GM18951 (cell line): Measurements from ENCODE around the gene SERINC4.
"Not testable (repeated sequence)": the region's sequence is repeated elsewhere in the genome, so short reads cannot be mapped to it uniquely, and the experiment has no call there.

ENCODE experiments used
- POLR2A ChIP-seq: IDR thresholded peaks from 4 replicates; pipeline ENCODE4 v1.6.1; 2011; ENCODE audit warnings: mild to moderate bottlenecking; ENCODE audit not compliant: insufficient read length, insufficient read depth; ENCODE audit errors: extremely low read depth
- in situ Hi-C: fragments of 300-500 bp; cut with MboI; formaldehyde crosslinking; loops from one replicate; pipeline ENCODE4 v1.12.0; 2022; ENCODE audit warnings: low sequenced_read_pairs, mixed read lengths, inconsistent platforms; ENCODE audit not compliant: unreplicated experiment

SERINC4 gene

GRCh38 chr15:43762824-43763223, 37.2 kb downstream of the SERINC4 start:
- no peak for TF ChIP-seq POLR2A
- in situ Hi-C loops = no loop called here

GRCh38 chr15:43751885-43752284, 48.1 kb downstream of the SERINC4 start:
- TF ChIP-seq POLR2A = no peak
- in situ Hi-C loops = no loop called here

- no peak for TF ChIP-seq POLR2A
Measured at GRCh38 chr15:43749690-43750345, 50.2 kb downstream of the SERINC4 start.

GRCh38 chr15:43748376-43748775, 51.6 kb downstream of the SERINC4 start:
- in situ Hi-C loops = no loop called here
- TF ChIP-seq POLR2A = no peak

More at GRCh38 chr15:43749690-43750345, 50.2 kb downstream of the SERINC4 start:
- in situ Hi-C loops = no loop called here

DNA sequence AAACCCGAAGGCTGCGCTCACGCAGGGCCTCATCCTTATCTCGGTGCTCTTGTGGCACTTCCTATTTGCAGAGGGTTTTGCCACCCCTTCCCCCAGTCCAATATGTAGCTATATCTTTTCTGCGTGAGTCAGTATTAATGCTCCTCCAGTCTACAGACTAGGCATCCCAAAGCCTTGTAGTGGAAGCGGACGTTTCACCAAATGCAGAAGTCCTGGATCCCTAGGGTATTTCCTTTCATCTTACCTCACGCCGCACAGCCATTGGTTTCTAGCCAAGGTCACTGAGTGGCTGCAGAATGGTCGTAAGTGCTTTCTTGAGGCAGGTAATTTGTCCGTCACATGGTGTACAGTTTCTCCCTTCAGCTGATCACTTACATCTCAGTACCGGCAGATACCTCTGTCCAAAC, 53.1 kb downstream of the SERINC4 start:
- in situ Hi-C loops = not testable (repeated sequence)

DNA sequence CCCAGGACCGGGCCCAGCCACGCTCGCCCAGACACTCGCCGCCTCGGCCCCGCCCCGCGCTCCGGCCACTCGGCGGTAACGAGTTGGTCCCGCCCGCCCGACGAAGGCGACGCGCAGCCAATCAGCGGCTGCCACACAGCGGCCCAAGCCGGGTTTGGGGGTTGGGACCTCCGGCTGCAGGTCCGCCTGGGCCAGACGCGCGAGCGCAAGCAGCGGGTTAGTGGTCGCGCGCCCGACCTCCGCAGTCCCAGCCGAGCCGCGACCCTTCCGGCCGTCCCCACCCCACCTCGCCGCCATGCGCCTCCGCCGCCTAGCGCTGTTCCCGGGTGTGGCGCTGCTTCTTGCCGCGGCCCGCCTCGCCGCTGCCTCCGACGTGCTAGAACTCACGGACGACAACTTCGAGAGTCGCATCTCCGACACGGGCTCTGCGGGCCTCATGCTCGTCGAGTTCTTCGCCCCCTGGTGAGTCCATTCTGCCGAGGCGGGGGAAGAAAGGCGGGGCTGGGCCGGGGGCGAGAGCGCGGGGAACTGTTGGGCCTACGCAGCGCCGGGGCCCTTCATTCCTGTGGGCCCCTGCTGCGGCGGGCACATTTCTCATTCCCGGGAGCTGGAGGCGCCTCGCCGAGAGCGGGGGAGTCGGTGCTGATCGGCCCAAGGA, 53.6 kb downstream of the SERINC4 start, which contains the start of gene PDIA3:
Gene PDIA3 (plus strand): TSS at position 194 of the 658 bp plus-strand sequence. CDS start 102 bp downstream, at position 296.
- peak; percentile 89 for TF ChIP-seq POLR2A

More for the DNA sequence above, 53.6 kb downstream of the SERINC4 start, which contains the start of gene PDIA3:
- in situ Hi-C loops = not testable (repeated sequence)
